ENCODE measurements around the gene PCOLCE2. TPM values are rescaled to one million over a fixed set of nuclear protein-coding genes. Genes with fewer than 3 reads are reported as not detected.

The PCOLCE2 gene
- total and polyA plus RNA-seq, 10 of the 15 experiments (the other 5 are each of a cell fraction or from before 2014, with no cell fraction given), result 0.11 to 7.6 (median 0.40) TPM

DNA sequence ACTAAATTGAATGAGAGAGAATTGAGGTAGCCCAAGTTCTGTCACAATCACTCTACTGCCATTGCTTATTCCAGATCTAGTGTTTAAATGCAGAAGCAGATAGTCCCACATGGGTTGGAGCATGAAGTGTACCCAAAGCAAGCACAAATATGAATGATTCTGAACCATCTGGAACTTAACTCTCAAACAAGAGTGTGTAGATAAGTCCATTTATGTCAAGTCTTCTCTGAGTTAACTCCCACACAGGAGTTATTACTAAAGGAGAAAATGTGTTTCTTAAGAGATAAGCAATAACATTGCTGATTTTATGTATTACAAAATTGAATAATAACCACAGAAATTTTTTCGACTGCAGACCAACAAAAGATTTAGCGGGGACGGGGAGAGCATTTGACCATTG lies 41.0 kb upstream of the PCOLCE2 start (continued):
- TF ChIP-seq, protein P1, sequence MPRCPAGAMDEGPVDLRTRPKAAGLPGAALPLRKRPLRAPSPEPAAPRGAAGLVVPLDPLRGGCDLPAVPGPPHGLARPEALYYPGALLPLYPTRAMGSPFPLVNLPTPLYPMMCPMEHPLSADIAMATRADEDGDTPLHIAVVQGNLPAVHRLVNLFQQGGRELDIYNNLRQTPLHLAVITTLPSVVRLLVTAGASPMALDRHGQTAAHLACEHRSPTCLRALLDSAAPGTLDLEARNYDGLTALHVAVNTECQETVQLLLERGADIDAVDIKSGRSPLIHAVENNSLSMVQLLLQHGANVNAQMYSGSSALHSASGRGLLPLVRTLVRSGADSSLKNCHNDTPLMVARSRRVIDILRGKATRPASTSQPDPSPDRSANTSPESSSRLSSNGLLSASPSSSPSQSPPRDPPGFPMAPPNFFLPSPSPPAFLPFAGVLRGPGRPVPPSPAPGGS (IDR thresholded peaks at IDR 0.05; ENCODE audit: borderline replicate concordance, insufficient read depth, low read depth, low read length, poor library complexity, severe bottlenecking), result no peak
- no peak for TF ChIP-seq MEF2A (IDR thresholded peaks at IDR 0.05; ENCODE audit: insufficient read depth, low read depth, low read length)
- no peak for TF ChIP-seq MTA2 (IDR thresholded peaks at IDR 0.05; ENCODE audit: low read depth)
- no peak for TF ChIP-seq FOXM1 (IDR thresholded peaks at IDR 0.05; ENCODE audit: low read depth, low read length)

DNA sequence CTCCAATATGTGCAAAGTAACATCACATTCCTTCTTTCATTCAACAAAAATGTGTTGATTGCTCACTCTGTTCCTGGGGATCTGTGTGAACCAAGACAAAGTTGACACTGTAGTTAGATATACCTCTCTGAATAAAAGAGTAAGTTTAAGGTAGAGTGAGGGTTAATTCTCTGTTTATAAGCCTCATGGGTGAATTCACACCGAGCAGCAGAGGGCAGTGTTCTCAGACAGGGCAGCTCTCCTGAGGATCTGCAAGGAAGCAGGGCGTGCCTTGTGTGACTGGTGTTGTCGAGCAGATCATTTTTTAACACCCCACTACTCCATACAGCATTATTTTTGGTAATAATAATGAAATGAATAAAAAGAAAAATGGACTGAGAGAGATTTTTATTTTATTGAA lies 40.2 kb upstream of the PCOLCE2 start:
- no TSS peak for BruUV-seq (replicated peaks)
- H4K20me1 ChIP-seq (ENCODE audit: control insufficient read depth, insufficient read depth), result no peaks in the 10 kb centered on the region
- ChIA-PET SMC1A (ENCODE audit: uncharacterized antibody, unreplicated experiment) (interaction anchor here (0.6 to 1.0 kb wide), 3 partner anchors 27 to 61 kb away, joined by 3 to 4 read pairs (median 3); no protein-coding TSS in a partner anchor), POLR2A (no interaction called here), CTCF (interaction anchor here (1.2 to 3.3 kb wide), 4 partner anchors 11 to 100 kb away, joined by 3 to 25 read pairs (median 14); no protein-coding TSS in a partner anchor), RAD21 (ENCODE audit: unreplicated experiment) (interaction anchor here (1.6 to 4.2 kb wide), 2 partner anchors 58 to 64 kb away, joined by 5 to 15 read pairs; no protein-coding TSS in a partner anchor)
- intact Hi-C loops (cut with micrococcal nuclease; ENCODE audit: unreplicated experiment), result loop anchor here (1.0 kb wide), 1 partner anchor 65 kb away; no protein-coding TSS in a partner anchor
- H3K4me3 ChIP-seq, result no peak overlapping the region
- DNase-seq (ENCODE audit: low read depth, low spot score) (no peak), FAIRE-seq (peak; percentile 86), ATAC-seq (peak; percentile 92)
- no peak overlapping the region for H3K27ac ChIP-seq (ENCODE audit: control insufficient read depth, insufficient read depth)
- no peak overlapping the region for H3K9ac ChIP-seq (ENCODE audit: control insufficient read depth, insufficient read depth, low read length)
- 2% methylated on average over 3 of the region's 3 CpGs for WGBS (ENCODE audit: insufficient coverage, insufficient replicate concordance, low lambda C conversion rate, missing lambda C conversion rate)
- no peaks in the 10 kb centered on the region for H3K27me3 ChIP-seq (replicated peaks in 1 of 2; ENCODE audit: control insufficient read depth in 2 of 2, insufficient read depth in 2 of 2, low read length in 1 of 2)
- no peaks in the 10 kb centered on the region for H3K79me2 ChIP-seq (ENCODE audit: control insufficient read depth, insufficient read depth, low read length)
- no peak overlapping the region for H2AFZ ChIP-seq (ENCODE audit: control insufficient read depth, low read depth, low read length)
- H3K4me1 ChIP-seq (ENCODE audit: control insufficient read depth, insufficient read depth, low read length), result no peaks in the 10 kb centered on the region
- no peaks in the 10 kb centered on the region; the same call in 2 of the 3 replicates for H3K9me3 ChIP-seq (replicated peaks; ENCODE audit: control insufficient read depth, insufficient read depth, low read length)
- in situ Hi-C loops (cut with MboI), result no loop called here
- no peaks in the 10 kb centered on the region for H3K36me3 ChIP-seq (ENCODE audit: control insufficient read depth in 2 of 2, insufficient read depth in 2 of 2, low read length in 1 of 2)
- H3K4me2 ChIP-seq (ENCODE audit: control insufficient read depth, insufficient read depth), result no peak overlapping the region
- TF ChIP-seq BHLHE40 (IDR thresholded peaks at IDR 0.05; ENCODE audit: borderline replicate concordance in 1 of 2, low read depth in 2 of 2, low read length in 1 of 2) (no peak), YY1 (IDR thresholded peaks at IDR 0.05; ENCODE audit: low read depth, low read length) (0 out of 2 replicates have a peak, but pooled peaks have one; percentile 46), TCF12 (IDR thresholded peaks at IDR 0.05; ENCODE audit: low read depth, low read length) (no peak), IKZF2 (IDR thresholded peaks at IDR 0.05) (no peak), STAT1 (conservative IDR thresholded peaks at IDR 0.05) (no peak), FOS (IDR thresholded peaks at IDR 0.05; ENCODE audit: borderline replicate concordance, extremely low read depth, insufficient read length) (no peak), NFYB (IDR thresholded peaks at IDR 0.05; ENCODE audit: insufficient read depth, low read depth, low read length) (no peak), NR2C2 (IDR thresholded peaks at IDR 0.05; ENCODE audit: borderline replicate concordance, control insufficient read depth, insufficient read length, low read depth) (no peak)
- TF ChIP-seq, protein P2, sequence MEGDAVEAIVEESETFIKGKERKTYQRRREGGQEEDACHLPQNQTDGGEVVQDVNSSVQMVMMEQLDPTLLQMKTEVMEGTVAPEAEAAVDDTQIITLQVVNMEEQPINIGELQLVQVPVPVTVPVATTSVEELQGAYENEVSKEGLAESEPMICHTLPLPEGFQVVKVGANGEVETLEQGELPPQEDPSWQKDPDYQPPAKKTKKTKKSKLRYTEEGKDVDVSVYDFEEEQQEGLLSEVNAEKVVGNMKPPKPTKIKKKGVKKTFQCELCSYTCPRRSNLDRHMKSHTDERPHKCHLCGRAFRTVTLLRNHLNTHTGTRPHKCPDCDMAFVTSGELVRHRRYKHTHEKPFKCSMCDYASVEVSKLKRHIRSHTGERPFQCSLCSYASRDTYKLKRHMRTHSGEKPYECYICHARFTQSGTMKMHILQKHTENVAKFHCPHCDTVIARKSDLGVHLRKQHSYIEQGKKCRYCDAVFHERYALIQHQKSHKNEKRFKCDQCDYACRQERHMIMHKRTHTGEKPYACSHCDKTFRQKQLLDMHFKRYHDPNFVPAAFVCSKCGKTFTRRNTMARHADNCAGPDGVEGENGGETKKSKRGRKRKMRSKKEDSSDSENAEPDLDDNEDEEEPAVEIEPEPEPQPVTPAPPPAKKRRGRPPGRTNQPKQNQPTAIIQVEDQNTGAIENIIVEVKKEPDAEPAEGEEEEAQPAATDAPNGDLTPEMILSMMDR (IDR thresholded peaks at IDR 0.05 in 2 of 3, conservative IDR thresholded peaks at IDR 0.05 in 1 of 3; ENCODE audit: control insufficient read depth in 2 of 3, extremely low read depth in 1 of 3, insufficient read depth in 1 of 3, low read depth in 3 of 3, low read length in 3 of 3), result peak; percentile 60 to 67 (median 63); a peak in 5 of 6 replicates
- TF ChIP-seq, protein P3, sequence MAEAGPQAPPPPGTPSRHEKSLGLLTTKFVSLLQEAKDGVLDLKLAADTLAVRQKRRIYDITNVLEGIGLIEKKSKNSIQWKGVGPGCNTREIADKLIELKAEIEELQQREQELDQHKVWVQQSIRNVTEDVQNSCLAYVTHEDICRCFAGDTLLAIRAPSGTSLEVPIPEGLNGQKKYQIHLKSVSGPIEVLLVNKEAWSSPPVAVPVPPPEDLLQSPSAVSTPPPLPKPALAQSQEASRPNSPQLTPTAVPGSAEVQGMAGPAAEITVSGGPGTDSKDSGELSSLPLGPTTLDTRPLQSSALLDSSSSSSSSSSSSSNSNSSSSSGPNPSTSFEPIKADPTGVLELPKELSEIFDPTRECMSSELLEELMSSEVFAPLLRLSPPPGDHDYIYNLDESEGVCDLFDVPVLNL (IDR thresholded peaks at IDR 0.05; ENCODE audit: low read depth, low read length), result no peak
- TF ChIP-seq, protein P4, sequence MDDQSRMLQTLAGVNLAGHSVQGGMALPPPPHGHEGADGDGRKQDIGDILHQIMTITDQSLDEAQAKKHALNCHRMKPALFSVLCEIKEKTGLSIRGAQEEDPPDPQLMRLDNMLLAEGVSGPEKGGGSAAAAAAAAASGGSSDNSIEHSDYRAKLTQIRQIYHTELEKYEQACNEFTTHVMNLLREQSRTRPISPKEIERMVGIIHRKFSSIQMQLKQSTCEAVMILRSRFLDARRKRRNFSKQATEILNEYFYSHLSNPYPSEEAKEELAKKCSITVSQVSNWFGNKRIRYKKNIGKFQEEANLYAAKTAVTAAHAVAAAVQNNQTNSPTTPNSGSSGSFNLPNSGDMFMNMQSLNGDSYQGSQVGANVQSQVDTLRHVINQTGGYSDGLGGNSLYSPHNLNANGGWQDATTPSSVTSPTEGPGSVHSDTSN (IDR thresholded peaks at IDR 0.05; ENCODE audit: insufficient replicate concordance, low read depth, low read length), result no peak

All from GM12878 (cell line).